GM12864 (cell line): ENCODE data around the gene MACROD2.
A peak's percentile ranks its signal among the peaks of the same experiment; 100 is the strongest.

Source experiments
- DNase-seq: peaks from one replicate; pipeline ENCODE4 v3.0.0-alpha.2; 2011; ENCODE audit warnings: low read depth
- H3K4me3 ChIP-seq: 2 replicates; pipeline ENCODE4 v1.5.1; 2011; ENCODE audit warnings: mild to moderate bottlenecking, low read depth, low read length, control low read depth
- TF ChIP-seq, protein P1 (sequence below): IDR thresholded peaks from 2 replicates; pipeline ENCODE4 v1.5.1; 2011; ENCODE audit warnings: low read depth, mild to moderate bottlenecking, moderate library complexity, low read length, control low read depth, inconsistent platforms; ENCODE audit errors: missing control alignments

MACROD2 gene

DNA sequence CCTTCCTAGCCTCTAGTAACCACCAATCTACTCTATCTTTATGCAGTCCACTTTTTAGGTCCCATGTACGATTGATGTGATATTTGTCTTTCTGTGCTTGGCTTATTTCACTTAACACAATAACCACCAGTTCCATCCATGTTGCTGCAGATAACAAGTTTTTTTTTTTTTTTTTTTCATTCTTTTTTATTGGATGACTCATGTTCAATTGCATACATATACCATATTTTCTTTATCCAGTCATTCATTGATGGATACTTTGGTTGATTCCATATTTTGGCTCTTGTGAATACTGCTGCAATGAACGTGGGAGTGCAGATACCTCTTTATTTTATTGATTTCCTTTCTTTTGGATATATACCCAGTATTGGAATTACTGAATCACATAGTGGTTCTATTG is 942.5 kb downstream of the MACROD2 start:
- no peak for DNase-seq
- TF ChIP-seq, protein P1, sequence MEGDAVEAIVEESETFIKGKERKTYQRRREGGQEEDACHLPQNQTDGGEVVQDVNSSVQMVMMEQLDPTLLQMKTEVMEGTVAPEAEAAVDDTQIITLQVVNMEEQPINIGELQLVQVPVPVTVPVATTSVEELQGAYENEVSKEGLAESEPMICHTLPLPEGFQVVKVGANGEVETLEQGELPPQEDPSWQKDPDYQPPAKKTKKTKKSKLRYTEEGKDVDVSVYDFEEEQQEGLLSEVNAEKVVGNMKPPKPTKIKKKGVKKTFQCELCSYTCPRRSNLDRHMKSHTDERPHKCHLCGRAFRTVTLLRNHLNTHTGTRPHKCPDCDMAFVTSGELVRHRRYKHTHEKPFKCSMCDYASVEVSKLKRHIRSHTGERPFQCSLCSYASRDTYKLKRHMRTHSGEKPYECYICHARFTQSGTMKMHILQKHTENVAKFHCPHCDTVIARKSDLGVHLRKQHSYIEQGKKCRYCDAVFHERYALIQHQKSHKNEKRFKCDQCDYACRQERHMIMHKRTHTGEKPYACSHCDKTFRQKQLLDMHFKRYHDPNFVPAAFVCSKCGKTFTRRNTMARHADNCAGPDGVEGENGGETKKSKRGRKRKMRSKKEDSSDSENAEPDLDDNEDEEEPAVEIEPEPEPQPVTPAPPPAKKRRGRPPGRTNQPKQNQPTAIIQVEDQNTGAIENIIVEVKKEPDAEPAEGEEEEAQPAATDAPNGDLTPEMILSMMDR, result no peak
- no peak overlapping the region for H3K4me3 ChIP-seq

DNA sequence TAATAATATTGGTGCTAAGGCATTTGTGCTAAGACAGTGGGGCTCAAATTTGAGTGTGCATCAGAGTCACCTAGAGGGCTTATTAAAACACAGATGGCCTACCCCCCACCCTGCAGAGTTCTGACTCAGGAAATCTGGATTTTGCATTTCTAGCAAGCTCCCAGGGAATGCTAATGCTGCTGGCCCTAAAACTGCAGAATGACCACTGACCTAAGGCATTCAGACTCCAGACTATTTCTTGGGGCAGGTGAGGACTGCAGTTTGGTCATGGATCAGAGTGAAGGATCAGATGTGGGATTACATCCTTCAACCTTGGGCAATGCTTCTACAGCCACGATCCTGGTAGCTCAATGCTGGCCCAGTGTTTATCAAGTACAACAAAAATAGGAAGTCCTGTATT is 952.2 kb downstream of the MACROD2 start:
- no peak for DNase-seq
- TF ChIP-seq, protein P1, result no peak
- no peak overlapping the region for H3K4me3 ChIP-seq

DNA sequence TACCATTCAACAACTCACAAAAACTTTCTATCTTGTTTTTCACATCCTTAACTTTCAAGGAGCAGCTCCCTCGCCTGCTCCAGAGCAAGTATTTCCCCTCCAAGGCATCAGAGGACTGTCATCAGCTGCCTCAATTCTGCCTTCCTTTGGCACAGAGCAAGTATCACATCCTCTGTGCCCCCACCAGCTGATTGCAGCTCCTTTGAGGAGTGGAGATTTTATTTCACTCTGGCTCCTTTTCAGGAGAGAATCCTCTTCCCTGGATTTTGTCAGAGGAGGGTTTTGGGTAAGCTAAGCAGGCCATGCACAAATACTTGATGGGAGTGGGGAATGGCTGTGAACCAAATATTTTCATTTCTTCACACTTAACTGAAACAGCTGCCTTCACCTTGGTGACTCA is 952.6 kb downstream of the MACROD2 start:
- H3K4me3 ChIP-seq, result no peak overlapping the region
- TF ChIP-seq, protein P1, result no peak
- no peak for DNase-seq

DNA sequence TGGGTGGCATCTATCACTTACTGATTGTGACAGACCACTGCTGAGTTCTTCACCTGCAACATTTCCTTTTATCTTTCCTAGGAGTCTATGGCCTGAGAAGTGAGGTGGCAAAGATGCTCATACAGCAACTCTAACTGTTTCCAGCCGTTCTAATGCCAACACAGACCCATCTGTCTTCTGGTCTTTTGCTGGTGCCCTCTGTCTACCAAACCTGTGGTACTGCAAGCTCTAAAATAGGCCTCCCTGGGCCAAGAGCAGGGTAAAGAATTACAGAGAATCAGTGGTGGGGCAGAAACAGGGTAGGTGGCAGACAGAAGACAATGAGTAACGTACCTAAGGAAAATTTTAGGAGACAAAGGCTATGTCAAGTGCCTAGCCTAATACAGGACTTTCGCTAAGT is 953.1 kb downstream of the MACROD2 start:
- no peak for DNase-seq
- H3K4me3 ChIP-seq, result no peak overlapping the region
- TF ChIP-seq, protein P1, result no peak

DNA sequence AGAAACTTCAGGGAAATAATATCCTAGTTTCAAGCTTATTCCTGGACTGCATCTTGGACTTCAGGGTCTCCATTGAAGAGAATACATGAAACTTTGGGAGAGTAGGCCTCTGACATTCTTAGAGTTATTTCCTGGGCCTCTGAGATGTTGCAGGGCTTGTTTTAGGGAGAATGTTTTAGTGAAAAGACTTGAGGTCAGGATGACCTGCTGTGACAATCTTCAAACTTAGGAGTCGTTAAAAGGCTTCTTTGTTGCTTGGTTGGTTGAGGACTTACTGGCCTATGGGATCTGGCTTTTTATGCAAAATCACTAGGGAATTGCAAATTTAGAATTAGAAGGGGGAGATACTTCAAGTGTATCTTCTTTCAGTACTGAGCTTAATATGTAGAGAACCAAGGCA is 955.3 kb downstream of the MACROD2 start:
- TF ChIP-seq, protein P1, result no peak
- no peak overlapping the region for H3K4me3 ChIP-seq

DNA sequence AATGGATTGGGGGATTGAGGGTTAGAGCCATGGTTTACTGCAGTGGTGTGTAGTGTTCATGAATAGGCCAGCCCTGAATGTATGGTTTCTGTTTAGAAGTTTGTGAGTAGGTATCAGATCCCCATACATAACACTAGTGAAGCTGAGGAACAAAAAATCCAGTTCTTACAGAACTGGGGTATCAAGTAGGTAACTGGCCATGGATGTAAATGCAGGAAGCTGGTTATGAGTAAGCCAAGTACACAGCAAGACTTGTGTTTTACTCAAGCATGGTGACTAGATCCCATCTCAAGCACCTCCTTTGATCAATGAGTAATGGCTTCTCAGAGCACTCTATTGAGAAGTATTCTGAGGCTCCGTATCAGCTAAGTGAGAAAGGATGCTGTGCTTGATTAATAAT is 955.8 kb downstream of the MACROD2 start:
- no peak overlapping the region for H3K4me3 ChIP-seq
- TF ChIP-seq, protein P1, result no peak
- DNase-seq, result peak; percentile 45

More for the DNA sequence above, 955.3 kb downstream of the MACROD2 start:
- DNase-seq, result no peak

DNA sequence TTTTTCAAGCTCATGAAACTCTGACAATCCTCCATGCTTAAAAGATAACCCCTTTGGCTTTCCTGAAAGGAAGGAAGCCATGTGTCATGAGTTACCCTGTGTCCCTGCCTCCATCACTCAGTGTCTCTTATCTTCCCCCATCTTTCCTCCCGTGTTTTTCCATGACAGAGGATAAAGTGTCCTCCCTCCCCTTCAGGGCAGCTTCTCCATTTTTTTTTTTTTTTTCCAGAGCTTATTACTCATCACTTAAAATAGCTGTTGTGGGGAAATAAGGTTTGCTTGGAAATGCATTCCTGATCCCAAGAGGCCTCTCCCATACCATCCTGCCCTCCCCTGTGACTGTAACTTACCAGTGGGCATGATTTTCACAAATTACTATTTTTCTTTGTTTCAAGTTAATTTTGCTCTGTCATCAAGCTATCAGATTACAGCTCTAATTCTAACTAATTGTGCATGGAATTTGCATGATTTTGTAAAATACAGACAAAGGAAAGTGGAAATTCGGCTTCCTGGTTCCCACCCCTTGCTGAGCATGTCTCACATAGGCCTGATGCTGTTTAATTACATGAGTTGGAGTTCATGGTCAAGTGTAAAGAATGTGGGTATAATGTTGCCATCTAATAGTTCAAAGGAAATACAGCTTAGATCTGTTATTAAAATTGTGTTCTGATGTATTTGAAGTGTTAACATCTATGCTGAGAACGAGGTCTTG is 956.5 kb downstream of the MACROD2 start:
- TF ChIP-seq, protein P1, result no peak
- no peak for DNase-seq
- no peak overlapping the region for H3K4me3 ChIP-seq
